Mammary epithelial cell (primary cell): ENCODE measurements around the gene ZNF738.

Source experiments
- CTCF ChIP-seq, 2 donors: IDR thresholded peaks in 1 of 2; conservative IDR thresholded peaks in 1 of 2; 2 replicates each; pipeline ENCODE4 v1.5.1; 2011 to 2012; ENCODE audit warnings: inconsistent platforms in 2 of 2, low read length in 2 of 2, mild to moderate bottlenecking in 2 of 2, control low read depth in 1 of 2, low read depth in 1 of 2; ENCODE audit not compliant: insufficient read depth in 1 of 2; ENCODE audit errors: extremely low read depth in 1 of 2
- EZH2 ChIP-seq: IDR thresholded peaks from 2 replicates; pipeline ENCODE4 v1.6.1; 2012; ENCODE audit warnings: low read length, inconsistent platforms, borderline replicate concordance

- no peak for TF ChIP-seq CTCF (conservative IDR thresholded peaks at IDR 0.05 in 1 of 2, IDR thresholded peaks at IDR 0.05 in 1 of 2; ENCODE audit: extremely low read depth in 1 of 2, insufficient read depth in 1 of 2, low read depth in 1 of 2, low read length in 2 of 2)
- no peak for TF ChIP-seq EZH2
Observed at GRCh38 chr19:21328406-21328805, 30.4 kb upstream of the ZNF738 start.
